Esophagus muscularis mucosa (tissue), 3 donors: ENCODE data around the gene NFATC4.

ENCODE experiments used
- POLR2A ChIP-seq: fragments of 450-650 bp; IDR thresholded peaks from one replicate; pipeline ENCODE4 v1.6.1; 2017; ENCODE audit warnings: antibody characterized with exemption, moderate library complexity, mild to moderate bottlenecking, low read depth
- TF ChIP-seq, protein P1 (sequence below), 3 experiments: fragments of 200-600 bp in 2 of 3; fragments of 450-650 bp in 1 of 3; sonication (generic) in 2 of 3; IDR thresholded peaks; one replicate each; pipeline ENCODE4 v1.5.1; 2017 to 2019; ENCODE audit warnings: antibody characterized with exemption in 3 of 3, mild to moderate bottlenecking in 2 of 3, moderate library complexity in 1 of 3

DNA sequence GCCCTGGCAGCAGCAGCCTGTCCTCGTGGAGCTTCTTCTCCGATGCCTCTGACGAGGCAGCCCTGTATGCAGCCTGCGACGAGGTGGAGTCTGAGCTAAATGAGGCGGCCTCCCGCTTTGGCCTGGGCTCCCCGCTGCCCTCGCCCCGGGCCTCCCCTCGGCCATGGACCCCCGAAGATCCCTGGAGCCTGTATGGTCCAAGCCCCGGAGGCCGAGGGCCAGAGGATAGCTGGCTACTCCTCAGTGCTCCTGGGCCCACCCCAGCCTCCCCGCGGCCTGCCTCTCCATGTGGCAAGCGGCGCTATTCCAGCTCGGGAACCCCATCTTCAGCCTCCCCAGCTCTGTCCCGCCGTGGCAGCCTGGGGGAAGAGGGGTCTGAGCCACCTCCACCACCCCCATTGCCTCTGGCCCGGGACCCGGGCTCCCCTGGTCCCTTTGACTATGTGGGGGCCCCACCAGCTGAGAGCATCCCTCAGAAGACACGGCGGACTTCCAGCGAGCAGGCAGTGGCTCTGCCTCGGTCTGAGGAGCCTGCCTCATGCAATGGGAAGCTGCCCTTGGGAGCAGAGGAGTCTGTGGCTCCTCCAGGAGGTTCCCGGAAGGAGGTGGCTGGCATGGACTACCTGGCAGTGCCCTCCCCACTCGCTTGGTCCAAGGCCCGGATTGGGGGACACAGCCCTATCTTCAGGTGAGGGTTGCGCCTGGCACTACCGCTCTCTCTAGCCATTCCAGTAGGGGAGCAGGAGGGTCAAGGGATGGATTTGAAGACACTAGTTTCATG lies 2.1 kb downstream of the NFATC4 start:
- TF ChIP-seq, protein P1, sequence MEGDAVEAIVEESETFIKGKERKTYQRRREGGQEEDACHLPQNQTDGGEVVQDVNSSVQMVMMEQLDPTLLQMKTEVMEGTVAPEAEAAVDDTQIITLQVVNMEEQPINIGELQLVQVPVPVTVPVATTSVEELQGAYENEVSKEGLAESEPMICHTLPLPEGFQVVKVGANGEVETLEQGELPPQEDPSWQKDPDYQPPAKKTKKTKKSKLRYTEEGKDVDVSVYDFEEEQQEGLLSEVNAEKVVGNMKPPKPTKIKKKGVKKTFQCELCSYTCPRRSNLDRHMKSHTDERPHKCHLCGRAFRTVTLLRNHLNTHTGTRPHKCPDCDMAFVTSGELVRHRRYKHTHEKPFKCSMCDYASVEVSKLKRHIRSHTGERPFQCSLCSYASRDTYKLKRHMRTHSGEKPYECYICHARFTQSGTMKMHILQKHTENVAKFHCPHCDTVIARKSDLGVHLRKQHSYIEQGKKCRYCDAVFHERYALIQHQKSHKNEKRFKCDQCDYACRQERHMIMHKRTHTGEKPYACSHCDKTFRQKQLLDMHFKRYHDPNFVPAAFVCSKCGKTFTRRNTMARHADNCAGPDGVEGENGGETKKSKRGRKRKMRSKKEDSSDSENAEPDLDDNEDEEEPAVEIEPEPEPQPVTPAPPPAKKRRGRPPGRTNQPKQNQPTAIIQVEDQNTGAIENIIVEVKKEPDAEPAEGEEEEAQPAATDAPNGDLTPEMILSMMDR (IDR thresholded peaks at IDR 0.05): no peak
- TF ChIP-seq POLR2A: no peak
